Naive B cell (primary cell): ENCODE data around the gene SIRT5. TPM values are rescaled to one million over a fixed set of nuclear protein-coding genes. Genes with fewer than 3 reads are reported as not detected.

Experiments used
- ATAC-seq, 2 donors: fragments of 150-1000 bp; cut with Tn5 transposase; 2 replicates each; pipeline ENCODE4 v1.10.0; 2021; ENCODE audit warnings: low read depth in 2 of 2, mild to moderate bottlenecking in 2 of 2, moderate library complexity in 2 of 2
- DNase-seq: peaks from one replicate; pipeline ENCODE4 v3.0.0; 2022
- H3K27ac Mint-ChIP-seq, 6 donors: one replicate each; pipeline ENCODE4 v1.8.0; 2020 to 2022; ENCODE audit warnings: mild to moderate bottlenecking in 6 of 6, mixed read lengths in 6 of 6, moderate library complexity in 5 of 6, inconsistent platforms in 2 of 6
- H3K27me3 Mint-ChIP-seq, 3 donors: one replicate each; pipeline ENCODE4 v1.8.0; 2021 to 2022; ENCODE audit warnings: mixed read lengths in 3 of 3, mild to moderate bottlenecking in 1 of 3
- H3K36me3 Mint-ChIP-seq, 2 donors: one replicate each; pipeline ENCODE4 v1.8.0; 2020 to 2022; ENCODE audit warnings: mixed read lengths in 2 of 2, inconsistent platforms in 1 of 2, mild to moderate bottlenecking in 1 of 2
- H3K4me1 Mint-ChIP-seq, 3 donors: one replicate each; pipeline ENCODE4 v1.8.0; 2020 to 2022; ENCODE audit warnings: mixed read lengths in 3 of 3, inconsistent platforms in 1 of 3, mild to moderate bottlenecking in 1 of 3, moderate library complexity in 1 of 3
- H3K4me3 Mint-ChIP-seq, 8 donors: one replicate each; pipeline ENCODE4 v1.8.0; 2020 to 2022; ENCODE audit warnings: mild to moderate bottlenecking in 8 of 8, mixed read lengths in 8 of 8, moderate library complexity in 8 of 8, inconsistent platforms in 2 of 8
- H3K9me3 Mint-ChIP-seq, 7 donors: one replicate each; pipeline ENCODE4 v1.8.0; 2020 to 2022; ENCODE audit warnings: mixed read lengths in 7 of 7, mild to moderate bottlenecking in 5 of 7, inconsistent platforms in 2 of 7, moderate library complexity in 1 of 7
- polyA plus RNA-seq, 6 donors: library from polyadenylated mRNA; unstranded; fragments of 300-500 nt; fragmentation: Illumina TruSeq; gene quantifications; one replicate each; pipeline ENCODE4 v1.2.3, GENCODE V29; 2021; ENCODE audit warnings: low read depth in 6 of 6

SIRT5 gene
- polyA plus RNA-seq, 6 donors from 2014 or later, result 10.4 to 14.7 (median 11.5) TPM

DNA sequence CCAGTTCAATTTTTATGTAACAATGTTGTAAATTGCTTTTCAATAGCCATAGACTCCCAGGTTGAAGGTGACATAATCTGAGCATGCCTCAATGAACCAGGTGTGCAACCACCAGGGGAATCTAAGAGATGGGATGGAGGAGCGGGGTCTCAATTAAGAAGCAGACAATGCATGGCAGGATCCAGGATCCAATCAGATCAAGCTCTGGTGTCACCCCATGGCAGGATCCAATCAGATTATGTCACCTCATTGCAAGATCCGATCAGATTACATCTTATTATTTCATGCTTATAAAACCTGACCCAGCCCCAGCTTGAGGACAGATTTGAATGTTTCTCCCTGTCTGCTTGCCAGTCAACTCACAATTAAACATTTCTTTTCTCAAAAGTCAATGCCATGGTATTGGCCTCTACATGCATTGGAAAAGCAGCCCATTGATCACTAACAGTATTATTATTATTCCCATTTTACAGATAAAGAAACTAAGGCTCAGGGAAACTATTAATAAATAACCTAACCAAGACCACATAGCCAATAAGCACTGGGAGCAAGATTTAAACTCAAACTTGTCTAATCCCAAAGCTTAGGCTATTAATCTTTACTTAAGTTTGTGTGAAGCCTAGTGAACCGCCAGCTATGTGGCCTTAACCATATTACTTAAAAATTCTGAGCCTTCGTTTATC, 14.3 kb upstream of the SIRT5 start:
- Mint-ChIP-seq H3K27me3 (peaks cover 0 to 4% (median 0%) of the 10 kb centered on the region in 3 donors), H3K4me1 (no peaks in the 10 kb centered on the region), H3K36me3 (no peaks in the 10 kb centered on the region), H3K27ac (no peak overlapping the region), H3K9me3 (no peaks in the 10 kb centered on the region), H3K4me3 (no peak overlapping the region)
- DNase-seq, result no peak
- no peak for ATAC-seq

DNA sequence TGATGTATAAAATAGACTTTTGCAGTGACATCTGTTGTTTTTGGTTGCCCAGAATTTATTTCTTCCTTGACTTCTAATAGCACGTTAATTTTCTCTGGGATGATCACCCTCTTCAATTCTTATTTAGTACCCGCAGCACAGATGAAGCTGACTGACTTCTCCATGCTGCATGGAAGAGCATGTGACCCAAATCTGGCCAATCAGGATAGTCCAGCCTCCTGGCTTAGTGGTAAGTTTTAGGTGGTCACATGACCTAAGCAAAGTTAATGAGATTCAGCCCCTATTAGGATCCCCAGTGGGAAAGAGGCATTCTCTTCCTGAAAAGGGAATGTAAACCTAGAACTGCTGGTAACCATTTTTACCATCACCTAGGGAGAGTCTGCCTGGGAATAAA, 13.8 kb upstream of the SIRT5 start:
- Mint-ChIP-seq H3K4me1 (no peaks in the 10 kb centered on the region), H3K27ac (peak overlapping the region in 1 of 6 donors; percentile 47), H3K27me3 (peaks cover 0 to 4% (median 0%) of the 10 kb centered on the region in 3 donors), H3K36me3 (no peaks in the 10 kb centered on the region), H3K4me3 (no peak overlapping the region), H3K9me3 (no peaks in the 10 kb centered on the region)
- no peak for ATAC-seq
- DNase-seq, result no peak

DNA sequence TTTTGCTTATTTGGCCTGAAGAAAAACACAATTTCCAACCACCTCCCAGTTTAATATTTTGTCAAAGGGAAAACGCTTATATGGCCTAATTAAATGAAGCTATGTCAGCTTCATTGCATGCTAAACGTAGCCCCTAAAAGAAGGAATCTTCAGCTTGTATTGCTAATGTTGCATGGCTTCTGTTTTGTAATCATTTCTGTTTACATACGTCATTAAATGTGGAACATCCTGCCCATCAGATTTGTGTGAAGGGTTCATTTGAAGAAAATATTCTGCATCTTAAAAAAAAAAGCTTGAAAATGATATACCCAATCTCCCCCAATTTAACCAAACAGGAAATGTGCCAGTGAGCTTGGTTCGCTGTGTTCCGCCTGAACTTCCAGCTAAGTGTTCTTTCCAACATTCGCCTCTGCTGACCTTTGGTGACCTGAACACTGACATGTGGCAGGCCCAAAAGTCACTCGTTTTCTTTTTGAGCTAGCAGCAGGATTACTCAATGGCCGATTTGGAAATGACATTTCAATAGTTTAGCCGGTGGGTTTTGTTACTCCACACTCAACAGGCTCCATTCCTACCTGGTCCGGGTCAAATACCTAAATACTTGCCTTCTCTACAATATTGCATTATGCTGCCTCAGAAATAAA, 12.7 kb upstream of the SIRT5 start:
- no peaks in the 10 kb centered on the region for H3K36me3 Mint-ChIP-seq
- H3K4me3 Mint-ChIP-seq, result no peak overlapping the region
- ATAC-seq, result no peak
- no peaks in the 10 kb centered on the region for H3K9me3 Mint-ChIP-seq
- H3K27me3 Mint-ChIP-seq, result peaks cover 0 to 9% (median 4%) of the 10 kb centered on the region in 3 donors
- no peak for DNase-seq
- H3K27ac Mint-ChIP-seq, result no peak overlapping the region
- H3K4me1 Mint-ChIP-seq, result no peaks in the 10 kb centered on the region

DNA sequence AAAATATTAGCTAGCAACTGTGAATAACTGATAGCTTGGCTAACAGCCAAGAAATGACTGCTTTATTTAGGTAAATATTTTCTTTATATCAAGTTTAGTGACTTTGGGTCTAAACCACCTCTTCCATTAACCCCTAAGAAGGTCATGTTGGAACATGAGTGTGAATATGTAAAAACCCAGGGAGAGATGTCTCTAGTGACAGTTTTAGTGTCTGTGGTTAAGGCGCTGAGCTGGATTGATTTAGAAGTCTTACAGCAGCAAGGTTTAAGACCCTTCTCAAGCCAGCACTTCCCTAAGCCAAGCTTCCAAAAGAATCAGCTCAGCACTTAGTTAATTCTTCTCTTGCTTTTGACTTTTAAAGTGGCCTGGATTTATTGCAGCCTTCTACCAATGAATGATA, 11.4 kb upstream of the SIRT5 start:
- no peaks in the 10 kb centered on the region for H3K4me1 Mint-ChIP-seq
- no peaks in the 10 kb centered on the region for H3K36me3 Mint-ChIP-seq
- H3K27me3 Mint-ChIP-seq, result peaks cover 0 to 9% (median 4%) of the 10 kb centered on the region in 3 donors
- no peak overlapping the region for H3K27ac Mint-ChIP-seq
- no peak overlapping the region for H3K4me3 Mint-ChIP-seq
- DNase-seq, result no peak
- H3K9me3 Mint-ChIP-seq, result no peaks in the 10 kb centered on the region
- no peak for ATAC-seq

DNA sequence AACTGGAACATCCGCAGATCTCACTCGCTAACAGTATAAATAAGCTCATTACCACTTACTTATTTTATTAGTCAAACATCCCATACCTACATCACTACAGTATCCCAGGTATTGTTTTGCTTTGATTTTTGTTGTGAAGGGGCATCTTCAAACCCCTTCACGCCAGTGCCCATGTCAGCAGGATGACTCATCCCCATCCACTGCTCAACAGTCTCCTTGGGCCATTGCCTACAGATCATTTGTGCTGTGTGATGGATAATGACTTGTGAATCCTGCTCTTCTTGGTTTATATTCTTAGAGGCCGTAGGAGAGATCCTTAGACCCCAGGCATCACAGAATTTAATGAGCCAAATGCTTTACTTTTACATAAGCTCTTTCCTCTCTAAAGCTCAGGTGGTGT, 8.5 kb upstream of the SIRT5 start:
- DNase-seq, result no peak
- Mint-ChIP-seq H3K4me1 (no peaks in the 10 kb centered on the region), H3K9me3 (no peaks in the 10 kb centered on the region), H3K36me3 (peaks cover 0 to 3% of the 10 kb centered on the region in 2 donors), H3K4me3 (no peak overlapping the region), H3K27me3 (peaks cover 0 to 17% (median 10%) of the 10 kb centered on the region in 3 donors), H3K27ac (no peak overlapping the region)
- no peak for ATAC-seq

DNA sequence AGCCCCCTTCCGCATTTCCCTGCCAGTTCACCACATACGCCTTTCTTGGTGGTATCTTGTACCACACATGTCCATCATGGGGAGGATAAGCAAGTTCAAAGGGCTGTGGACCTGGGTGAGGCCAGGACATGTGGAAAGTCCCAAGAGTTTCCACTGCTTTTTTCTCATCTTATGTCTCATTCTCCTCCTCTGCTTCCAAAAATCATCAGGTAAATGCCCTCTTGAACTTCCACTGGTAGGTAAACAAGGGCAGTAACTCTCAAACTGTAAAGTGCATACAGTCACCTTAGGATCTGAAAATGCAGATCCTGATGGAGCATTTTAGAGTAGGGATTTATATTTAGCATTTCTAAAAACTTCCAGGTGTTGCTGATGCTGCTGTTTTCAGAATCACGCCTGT, 7.9 kb upstream of the SIRT5 start:
- ATAC-seq (no peak), DNase-seq (no peak)
- Mint-ChIP-seq H3K4me3 (no peak overlapping the region), H3K4me1 (no peaks in the 10 kb centered on the region), H3K27ac (no peak overlapping the region), H3K27me3 (peaks cover 0 to 17% (median 10%) of the 10 kb centered on the region in 3 donors), H3K36me3 (peaks cover 0 to 3% of the 10 kb centered on the region in 2 donors), H3K9me3 (no peaks in the 10 kb centered on the region)

DNA sequence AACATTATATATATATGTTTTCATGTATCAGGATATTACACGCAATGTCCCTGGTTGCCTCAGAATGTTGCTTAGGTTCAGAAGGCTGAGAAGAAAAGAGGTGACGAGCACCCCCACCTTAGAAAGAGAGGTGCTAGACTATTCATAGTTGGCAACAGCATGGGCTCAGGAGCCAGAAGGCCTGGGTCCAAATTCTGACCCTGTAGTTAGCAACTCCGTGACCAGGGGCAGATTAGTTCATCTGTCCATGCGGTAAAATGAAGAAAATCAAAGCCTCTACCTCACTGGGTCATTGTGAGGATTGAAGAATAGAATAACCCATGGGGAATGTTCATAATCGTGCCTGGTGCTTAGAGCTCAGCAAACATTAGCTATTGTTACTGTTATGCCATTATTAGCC, 5.4 kb upstream of the SIRT5 start:
- peaks cover 0 to 13% (median 0%) of the 10 kb centered on the region in 3 donors for H3K4me1 Mint-ChIP-seq
- H3K4me3 Mint-ChIP-seq, result peak overlapping the region in 1 of 8 donors; percentile 25
- peaks cover 0 to 17% (median 6%) of the 10 kb centered on the region in 3 donors for H3K27me3 Mint-ChIP-seq
- H3K9me3 Mint-ChIP-seq, result no peaks in the 10 kb centered on the region
- no peak for DNase-seq
- H3K27ac Mint-ChIP-seq, result no peak overlapping the region
- no peak for ATAC-seq
- H3K36me3 Mint-ChIP-seq, result peaks cover 0 to 3% of the 10 kb centered on the region in 2 donors

DNA sequence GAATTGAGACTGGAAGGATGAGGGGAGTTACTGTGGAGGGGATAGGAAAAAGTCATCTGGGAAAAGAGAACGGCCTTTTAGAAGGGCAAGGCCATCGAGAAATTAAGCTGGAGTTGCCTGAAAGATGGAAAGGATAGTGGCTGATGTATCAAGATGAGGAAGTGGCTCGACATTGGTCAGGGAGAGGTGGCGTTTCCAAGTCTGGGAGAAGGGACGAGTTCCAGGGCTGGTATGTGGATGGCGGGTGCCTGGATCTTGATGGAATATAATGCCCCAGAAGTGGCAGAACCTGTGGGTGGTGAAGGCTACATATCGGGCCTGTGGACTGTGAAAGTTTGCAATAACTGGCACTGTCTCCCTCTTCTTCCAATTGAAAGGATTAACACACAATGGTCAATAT, 2.2 kb upstream of the SIRT5 start:
- no peak for DNase-seq
- peak overlapping the region in 6 of 8 donors; percentile 14 to 98 (median 86) for H3K4me3 Mint-ChIP-seq
- peaks cover 9 to 23% (median 23%) of the 10 kb centered on the region in 3 donors for H3K4me1 Mint-ChIP-seq
- H3K9me3 Mint-ChIP-seq, result no peaks in the 10 kb centered on the region
- peaks cover 0 to 3% of the 10 kb centered on the region in 2 donors for H3K36me3 Mint-ChIP-seq
- H3K27ac Mint-ChIP-seq, result peak overlapping the region in 2 of 6 donors; percentile 35 to 64
- no peak for ATAC-seq
- peaks cover 0 to 8% (median 6%) of the 10 kb centered on the region in 3 donors for H3K27me3 Mint-ChIP-seq

DNA sequence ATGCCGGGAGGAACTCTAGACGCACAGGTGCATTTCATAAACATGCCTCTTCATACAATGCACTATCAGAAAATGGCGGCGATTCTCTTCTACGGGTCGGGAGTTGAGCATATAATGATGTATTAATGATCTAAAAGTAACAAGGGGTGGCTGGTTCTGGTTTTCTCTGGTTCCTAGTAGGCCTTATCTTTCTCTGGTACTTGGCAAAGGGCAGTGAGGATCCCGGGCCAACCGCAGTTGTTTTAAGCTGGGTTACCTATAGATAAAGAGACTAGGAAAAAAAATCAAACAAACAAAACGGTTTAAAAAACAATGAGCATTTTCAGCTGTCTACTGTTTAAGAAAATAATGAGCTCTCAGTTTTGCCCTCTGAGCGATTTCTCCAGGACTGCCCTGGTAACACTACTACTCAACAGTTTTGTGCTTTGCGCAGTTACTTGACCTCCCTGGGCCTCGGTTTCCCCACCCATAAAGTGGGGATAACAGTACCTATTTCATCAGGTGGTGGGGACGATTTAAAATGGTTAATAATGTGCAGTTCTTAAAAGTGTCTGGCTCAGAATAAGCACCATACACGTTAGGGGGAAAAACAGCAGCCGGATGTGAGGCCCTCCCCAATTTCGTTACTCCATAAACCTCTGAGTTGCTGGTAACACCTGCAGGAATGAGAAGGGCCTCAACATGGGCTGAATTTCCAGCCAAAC, 1.3 kb upstream of the SIRT5 start:
- H3K36me3 Mint-ChIP-seq, result peaks cover 0 to 3% of the 10 kb centered on the region in 2 donors
- H3K27me3 Mint-ChIP-seq, result peaks cover 0 to 8% (median 6%) of the 10 kb centered on the region in 3 donors
- peak overlapping the region; percentile 53 to 98 (median 90) for H3K4me3 Mint-ChIP-seq
- peaks cover 0 to 4% (median 0%) of the 10 kb centered on the region in 7 donors for H3K9me3 Mint-ChIP-seq
- DNase-seq (no peak), ATAC-seq (no peak)
- peak overlapping the region in 4 of 6 donors; percentile 42 to 93 (median 57) for H3K27ac Mint-ChIP-seq
- peaks cover 9 to 23% (median 23%) of the 10 kb centered on the region in 3 donors for H3K4me1 Mint-ChIP-seq

DNA sequence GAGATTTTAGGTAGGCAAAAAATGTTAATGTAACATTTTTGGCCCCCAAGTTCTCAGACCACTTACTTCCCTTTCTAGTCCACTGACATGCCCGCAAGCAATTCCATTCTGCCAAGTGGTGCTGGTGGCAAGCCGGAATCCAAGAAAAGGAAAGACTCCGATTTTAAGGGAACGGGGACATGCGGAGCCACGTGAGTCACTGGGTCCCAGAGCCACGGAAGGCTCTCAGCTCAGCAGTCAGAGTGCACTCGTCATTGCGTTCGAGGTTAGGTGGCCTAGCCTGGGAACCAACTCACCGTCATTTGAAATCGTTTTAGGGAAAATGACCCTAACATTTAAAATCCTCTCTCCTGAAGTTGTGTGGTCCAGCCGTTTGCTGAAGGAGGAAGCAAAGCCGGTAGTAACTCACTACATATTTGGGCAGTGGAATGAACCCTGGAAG, 711 bp upstream of the SIRT5 start:
- peaks cover 0 to under 1% of the 10 kb centered on the region in 2 donors for H3K36me3 Mint-ChIP-seq
- DNase-seq (peak; percentile 4), ATAC-seq (no peak)
- H3K27me3 Mint-ChIP-seq, result peaks cover 0 to 4% (median 2%) of the 10 kb centered on the region in 3 donors
- peaks cover 0 to 4% (median 0%) of the 10 kb centered on the region in 7 donors for H3K9me3 Mint-ChIP-seq
- peaks cover 9 to 23% (median 23%) of the 10 kb centered on the region in 3 donors for H3K4me1 Mint-ChIP-seq
- peak overlapping the region in 5 of 6 donors; percentile 44 to 93 (median 83) for H3K27ac Mint-ChIP-seq
- H3K4me3 Mint-ChIP-seq, result peak overlapping the region; percentile 75 to 98 (median 91)

DNA sequence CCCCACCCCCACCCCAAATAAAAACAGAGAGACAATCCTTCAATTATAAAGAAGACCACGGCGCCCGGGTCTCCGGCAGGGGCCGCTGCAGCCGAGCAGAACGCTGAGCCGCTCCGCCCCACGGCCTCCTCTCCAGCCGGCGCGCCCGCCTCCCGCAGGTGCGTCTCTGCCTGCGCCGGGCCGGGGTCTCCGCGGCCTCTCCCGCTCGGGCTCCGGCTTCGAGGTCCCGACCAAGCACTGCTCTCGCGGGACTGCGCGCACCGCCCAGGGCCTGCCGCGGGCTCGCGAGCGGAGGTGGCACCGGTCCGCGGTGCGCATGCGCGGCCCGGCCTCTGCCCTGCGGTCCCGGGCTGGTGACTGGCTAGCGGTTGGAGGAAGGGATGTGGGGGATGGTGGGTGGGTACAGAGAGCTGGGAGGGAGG, 241 bp upstream of the SIRT5 start:
- no peaks in the 10 kb centered on the region for H3K27me3 Mint-ChIP-seq
- H3K4me1 Mint-ChIP-seq, result peaks cover 9 to 23% (median 23%) of the 10 kb centered on the region in 3 donors
- ATAC-seq (peak; percentile 80 to 82), DNase-seq (peak; percentile 95)
- H3K27ac Mint-ChIP-seq, result peak overlapping the region; percentile 93 to 99 (median 98)
- peak overlapping the region; percentile 81 to 99 (median 93) for H3K4me3 Mint-ChIP-seq
- H3K36me3 Mint-ChIP-seq, result no peaks in the 10 kb centered on the region
- H3K9me3 Mint-ChIP-seq, result peaks cover 0 to 4% (median 0%) of the 10 kb centered on the region in 7 donors

DNA sequence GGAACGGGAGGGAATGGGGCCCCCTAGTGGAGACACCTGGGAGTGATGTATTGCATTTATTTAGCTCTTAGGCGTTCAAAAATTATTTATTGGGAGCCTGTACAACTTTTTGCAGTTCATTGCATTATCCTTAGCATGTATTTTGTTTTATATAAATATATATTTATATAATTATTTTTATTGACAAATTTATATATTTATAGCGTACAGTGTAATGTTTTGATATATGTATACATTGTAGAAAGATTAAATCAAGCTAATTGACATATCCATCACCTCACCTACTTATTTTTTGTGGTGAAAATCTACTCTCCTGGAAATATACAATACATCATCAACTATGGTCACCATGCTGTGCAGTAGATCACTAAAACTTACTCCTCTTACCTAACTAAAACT, 975 bp downstream of the SIRT5 start:
- DNase-seq, result no peak
- Mint-ChIP-seq H3K27me3 (no peaks in the 10 kb centered on the region), H3K27ac (peak overlapping the region; percentile 93 to 99 (median 98)), H3K36me3 (no peaks in the 10 kb centered on the region), H3K4me3 (peak overlapping the region; percentile 81 to 99 (median 93)), H3K9me3 (peaks cover 0 to 4% (median 0%) of the 10 kb centered on the region in 7 donors), H3K4me1 (peaks cover 9 to 23% (median 23%) of the 10 kb centered on the region in 3 donors)
- no peak for ATAC-seq

DNA sequence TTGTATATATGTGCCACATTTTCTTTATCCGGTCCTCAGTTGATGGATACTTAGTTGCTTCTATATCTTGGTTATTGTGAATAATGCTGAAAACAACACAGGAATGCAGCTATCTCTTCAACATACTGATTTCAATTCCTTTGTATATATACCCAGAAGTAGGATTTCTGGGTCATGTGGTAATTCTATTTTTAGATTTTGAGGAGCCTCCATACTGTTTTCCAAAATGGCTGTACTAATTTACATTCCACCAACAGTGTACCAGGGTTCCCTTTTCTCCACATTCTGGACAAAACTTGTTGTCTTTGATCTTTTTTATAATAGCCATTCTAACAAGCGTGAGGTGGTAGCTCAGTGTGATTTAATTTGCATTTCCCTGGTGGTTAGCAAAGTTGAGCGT, 1.6 kb downstream of the SIRT5 start:
- Mint-ChIP-seq H3K27ac (peak overlapping the region in 4 of 6 donors; percentile 7 to 93 (median 40)), H3K9me3 (peaks cover 0 to 4% (median 0%) of the 10 kb centered on the region in 7 donors), H3K4me3 (peak overlapping the region in 7 of 8 donors; percentile 23 to 91 (median 70)), H3K4me1 (peaks cover 9 to 23% (median 23%) of the 10 kb centered on the region in 3 donors), H3K27me3 (no peaks in the 10 kb centered on the region), H3K36me3 (no peaks in the 10 kb centered on the region)
- no peak for DNase-seq
- ATAC-seq, result no peak
